SJSA1 (cell line): ENCODE results near the gene GRAMD2A. TPM values are rescaled to one million over a fixed set of nuclear protein-coding genes. Genes with fewer than 3 reads are reported as not detected.

ENCODE experiments used
- DNase-seq, 2 experiments: peaks; one replicate each; pipeline ENCODE4 v3.0.0-alpha.2; 2015 to 2020; ENCODE audit warnings: low spot score in 2 of 2, low read depth in 1 of 2
- H3K27ac ChIP-seq: fragments of 250-450 bp; sonication (Bioruptor Pico); 2 replicates; pipeline ENCODE4 v1.5.1; 2020; ENCODE audit warnings: mild to moderate bottlenecking, moderate library complexity
- H3K27me3 ChIP-seq: fragments of 250-450 bp; sonication (Bioruptor Pico); replicated peaks from 2 replicates; pipeline ENCODE4 v1.5.1; 2020; ENCODE audit warnings: mild to moderate bottlenecking, moderate library complexity
- H3K36me3 ChIP-seq: fragments of 250-450 bp; sonication (Bioruptor Pico); 2 replicates; pipeline ENCODE4 v1.5.1; 2020; ENCODE audit warnings: mild to moderate bottlenecking
- H3K4me1 ChIP-seq: fragments of 250-450 bp; sonication (Bioruptor Pico); replicated peaks from 2 replicates; pipeline ENCODE4 v1.6.1; 2021; ENCODE audit warnings: mild to moderate bottlenecking
- H3K4me3 ChIP-seq: fragments of 250-450 bp; sonication (Bioruptor Pico); 2 replicates; pipeline ENCODE4 v1.5.1; 2020; ENCODE audit warnings: mild to moderate bottlenecking
- H3K9me3 ChIP-seq: fragments of 250-450 bp; sonication (Bioruptor Pico); replicated peaks from 2 replicates; pipeline ENCODE4 v1.5.1; 2020; ENCODE audit warnings: mild to moderate bottlenecking
- total RNA-seq: library from RNA; depleted of rRNA; stranded (reverse); fragments of >200 nt; shearing (Covaris generic); gene quantifications from 2 replicates; pipeline ENCODE4 v1.2.3, GENCODE V29; 2014

The GRAMD2A gene
- total RNA-seq, 1 experiment from 2014 or later, result not detected

DNA sequence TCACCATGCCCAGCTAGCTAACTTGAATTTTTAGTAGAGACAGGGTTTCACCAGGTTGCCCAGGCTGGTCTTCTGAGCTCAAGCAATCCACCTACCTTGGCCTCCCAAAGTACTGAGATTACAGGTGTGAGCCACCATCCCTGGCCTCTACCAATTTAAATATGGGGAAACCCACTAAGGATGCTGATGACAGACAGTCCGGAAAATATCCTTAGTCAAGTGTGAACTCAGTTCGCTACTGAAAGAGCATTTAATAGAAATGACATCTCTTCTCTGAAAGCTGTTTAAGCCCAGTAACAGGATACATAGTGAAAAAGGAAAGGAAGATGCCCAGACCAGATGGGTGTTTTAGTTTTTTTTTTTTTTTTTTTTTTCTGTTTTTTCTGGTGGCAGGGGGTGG, 7.7 kb upstream of the GRAMD2A start:
- no peak overlapping the region for H3K4me3 ChIP-seq
- no peaks in the 10 kb centered on the region for H3K4me1 ChIP-seq
- DNase-seq, result no peak
- H3K36me3 ChIP-seq, result peaks cover 98% of the 10 kb centered on the region
- H3K27ac ChIP-seq, result no peak overlapping the region
- H3K27me3 ChIP-seq, result no peaks in the 10 kb centered on the region
- no peaks in the 10 kb centered on the region for H3K9me3 ChIP-seq

DNA sequence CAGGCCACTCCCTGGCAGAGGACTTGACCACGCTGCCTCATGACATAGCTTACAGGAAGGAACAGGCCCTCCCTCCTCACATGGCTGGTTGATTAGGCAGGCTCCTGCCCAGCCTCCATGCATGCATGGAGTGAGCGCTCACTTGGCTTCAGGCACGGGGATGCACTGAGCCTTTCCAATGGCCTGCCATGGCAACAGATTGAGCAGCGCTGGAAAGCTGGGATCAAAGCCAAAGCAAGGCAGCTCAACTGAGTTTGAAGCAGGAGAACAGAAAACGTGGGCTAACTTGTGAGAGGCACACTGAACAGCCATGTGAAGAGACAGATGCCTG, 5.9 kb upstream of the GRAMD2A start:
- H3K9me3 ChIP-seq, result no peaks in the 10 kb centered on the region
- no peaks in the 10 kb centered on the region for H3K27me3 ChIP-seq
- no peak overlapping the region for H3K4me3 ChIP-seq
- H3K36me3 ChIP-seq, result peaks cover 100% of the 10 kb centered on the region
- no peak for DNase-seq
- no peaks in the 10 kb centered on the region for H3K4me1 ChIP-seq
- no peak overlapping the region for H3K27ac ChIP-seq

DNA sequence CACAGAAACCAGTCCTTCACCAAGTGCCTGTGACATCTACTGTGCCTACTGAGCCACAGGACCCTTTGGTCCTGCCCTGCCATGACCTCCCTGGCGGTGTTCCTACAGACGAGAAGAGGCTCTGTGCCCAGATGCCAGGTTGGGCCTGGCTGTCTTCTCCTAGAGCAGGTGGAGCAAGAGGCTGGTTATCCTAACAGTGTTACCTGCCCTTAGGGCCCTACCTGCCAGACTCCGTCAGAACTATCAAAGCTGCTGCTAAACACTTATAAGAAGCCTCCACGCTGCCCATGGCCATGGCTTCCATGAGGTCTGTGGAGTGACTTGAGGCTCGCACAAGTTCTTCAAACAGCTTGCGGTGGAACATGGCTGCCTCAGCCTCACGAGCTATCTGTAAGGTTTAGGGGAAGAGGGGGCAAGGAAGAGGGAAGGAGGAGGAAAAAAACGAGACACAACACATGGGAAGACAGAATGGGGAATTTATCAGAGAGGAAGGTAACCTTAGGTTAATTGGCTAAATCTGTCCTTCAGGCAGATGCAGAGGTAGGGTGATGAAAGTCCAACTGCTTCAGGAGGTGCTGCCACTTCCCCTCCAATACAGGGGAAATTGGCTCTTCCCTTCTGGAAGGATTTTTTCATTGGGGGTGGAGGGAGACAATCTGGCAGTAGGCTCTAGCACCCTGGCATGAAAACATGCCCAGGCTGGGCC, 5.4 kb upstream of the GRAMD2A start:
- H3K27me3 ChIP-seq, result no peaks in the 10 kb centered on the region
- no peak for DNase-seq
- no peak overlapping the region for H3K27ac ChIP-seq
- H3K4me1 ChIP-seq, result 0 out of 2 replicates have a peak, but pooled peaks cover 3% of the 10 kb centered on the region
- H3K36me3 ChIP-seq, result peaks cover 100% of the 10 kb centered on the region
- no peaks in the 10 kb centered on the region for H3K9me3 ChIP-seq
- no peak overlapping the region for H3K4me3 ChIP-seq

DNA sequence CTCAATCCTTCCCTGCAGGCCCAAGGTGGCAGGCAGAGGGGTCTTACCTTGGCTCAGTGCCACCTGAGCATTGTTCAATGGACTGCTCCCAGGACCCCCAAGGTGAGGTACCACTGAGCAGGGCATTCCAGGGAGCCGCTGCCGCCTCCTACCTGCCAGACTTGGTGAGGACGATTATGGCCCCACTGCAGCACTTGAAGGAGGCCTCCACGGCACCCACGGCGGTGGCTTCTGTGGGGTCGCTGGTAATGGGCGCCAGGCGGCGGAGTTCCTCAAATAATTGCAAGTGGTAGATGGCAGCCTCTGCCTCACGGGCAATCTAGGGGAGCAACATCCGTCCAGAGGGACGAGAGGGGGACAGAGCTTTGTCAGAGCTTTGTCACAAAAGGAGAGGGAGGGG, 4.7 kb upstream of the GRAMD2A start:
- no peak for DNase-seq
- Histone ChIP-seq H3K27ac (no peak overlapping the region), H3K4me1 (peaks cover 7% of the 10 kb centered on the region), H3K4me3 (no peak overlapping the region), H3K27me3 (no peaks in the 10 kb centered on the region), H3K9me3 (no peaks in the 10 kb centered on the region), H3K36me3 (peaks cover 95% of the 10 kb centered on the region)

DNA sequence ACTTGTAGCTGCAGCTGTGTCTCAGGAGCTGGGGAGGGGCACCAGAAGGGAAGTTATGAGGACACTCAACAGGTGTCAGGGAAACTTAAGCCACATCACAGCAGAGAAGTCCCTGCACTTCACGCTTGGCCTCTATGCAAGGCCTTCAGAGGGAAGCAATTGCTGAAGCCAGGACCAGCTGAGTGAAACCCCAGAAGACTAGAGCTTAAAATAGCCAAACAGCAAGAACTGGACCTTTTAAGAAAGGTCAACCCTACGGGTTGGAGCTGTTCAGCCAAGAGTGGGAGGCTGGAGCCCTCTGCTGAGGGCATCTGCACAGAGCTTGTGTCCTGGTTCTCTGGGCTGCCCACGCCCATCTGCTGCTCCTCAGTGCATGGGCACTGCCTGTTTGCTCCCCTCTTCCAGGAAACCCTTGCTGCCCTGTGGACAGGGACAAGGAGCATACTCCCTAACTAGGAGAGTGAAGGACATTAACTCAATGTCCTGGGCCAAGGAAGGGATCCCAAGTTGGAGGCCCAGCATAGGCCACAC, 3.9 kb upstream of the GRAMD2A start:
- Histone ChIP-seq H3K4me3 (no peak overlapping the region), H3K27ac (no peak overlapping the region), H3K9me3 (no peaks in the 10 kb centered on the region), H3K36me3 (peaks cover 87% of the 10 kb centered on the region), H3K27me3 (no peaks in the 10 kb centered on the region), H3K4me1 (peaks cover 10% of the 10 kb centered on the region)
- DNase-seq, result no peak

DNA sequence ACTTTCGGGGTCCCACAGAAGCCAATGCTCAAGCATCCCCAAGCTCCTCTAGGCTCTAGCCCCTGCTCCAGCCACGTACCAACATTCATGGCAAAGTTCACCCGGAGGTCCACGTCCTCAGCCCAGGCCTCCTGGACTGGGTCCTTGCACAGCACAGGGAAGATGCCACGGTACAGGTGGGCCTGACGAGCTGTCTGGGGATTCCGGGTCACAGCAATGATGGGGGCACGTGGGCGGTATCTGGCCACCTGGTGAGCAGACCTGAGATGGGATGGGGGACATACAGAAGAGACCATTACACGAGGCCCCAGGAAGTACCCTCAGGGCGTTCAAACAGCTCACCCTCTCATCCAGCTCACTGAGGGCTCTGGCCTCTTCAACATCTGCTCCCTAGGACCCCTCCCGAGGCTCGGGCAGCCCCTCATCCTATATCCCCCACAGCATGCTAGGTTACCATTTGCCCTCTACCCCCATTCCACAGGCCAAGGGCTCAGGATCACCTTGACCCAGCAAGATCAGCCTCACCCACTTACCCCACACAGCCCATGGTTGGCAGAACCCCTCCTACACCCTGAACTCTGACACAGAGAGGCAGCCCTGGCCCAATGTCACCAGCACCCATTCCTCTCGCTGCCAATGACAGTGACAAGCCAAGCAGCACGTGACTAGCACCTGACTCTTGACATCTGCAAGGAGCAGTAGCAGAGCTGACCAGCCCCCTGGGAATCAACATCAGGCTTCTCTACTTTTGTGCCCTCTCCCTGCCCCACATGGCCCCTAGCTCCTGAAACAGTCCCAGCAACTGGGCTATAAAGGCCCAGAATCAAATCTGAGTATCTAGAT, 3.0 kb upstream of the GRAMD2A start:
- H3K36me3 ChIP-seq, result peaks cover 79% of the 10 kb centered on the region
- H3K27ac ChIP-seq, result no peak overlapping the region
- H3K4me1 ChIP-seq, result peaks cover 10% of the 10 kb centered on the region
- DNase-seq, result no peak
- H3K4me3 ChIP-seq, result no peak overlapping the region
- no peaks in the 10 kb centered on the region for H3K9me3 ChIP-seq
- no peaks in the 10 kb centered on the region for H3K27me3 ChIP-seq

DNA sequence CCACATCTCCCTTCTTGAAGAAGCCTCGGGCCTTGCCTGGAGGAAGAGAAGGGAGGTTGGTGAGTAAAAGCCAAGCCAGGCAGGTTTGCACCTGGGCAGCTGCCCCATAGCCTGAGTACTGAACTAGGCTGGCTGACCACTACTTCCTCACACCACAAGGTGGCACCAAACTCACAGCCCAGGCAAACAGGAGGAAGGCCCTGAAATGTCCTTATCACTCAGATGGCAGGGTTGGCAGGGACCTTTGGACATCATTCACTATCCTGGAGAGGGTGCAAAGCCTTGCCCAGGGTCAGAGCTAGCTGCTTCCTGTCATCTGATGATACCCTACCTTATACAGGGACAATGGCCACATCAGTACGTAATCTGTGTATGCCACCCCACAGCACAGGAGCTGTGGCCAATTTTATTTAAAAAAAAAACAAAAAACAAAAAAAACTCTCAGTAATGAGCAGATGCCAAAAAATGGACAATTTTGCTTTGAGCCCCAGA, 2.2 kb upstream of the GRAMD2A start:
- H3K4me3 ChIP-seq, result no peak overlapping the region
- no peak overlapping the region for H3K27ac ChIP-seq
- H3K36me3 ChIP-seq, result peaks cover 70% of the 10 kb centered on the region
- no peaks in the 10 kb centered on the region for H3K27me3 ChIP-seq
- H3K4me1 ChIP-seq, result peaks cover 10% of the 10 kb centered on the region
- DNase-seq, result peak; percentile 66 to 77
- H3K9me3 ChIP-seq, result no peaks in the 10 kb centered on the region

DNA sequence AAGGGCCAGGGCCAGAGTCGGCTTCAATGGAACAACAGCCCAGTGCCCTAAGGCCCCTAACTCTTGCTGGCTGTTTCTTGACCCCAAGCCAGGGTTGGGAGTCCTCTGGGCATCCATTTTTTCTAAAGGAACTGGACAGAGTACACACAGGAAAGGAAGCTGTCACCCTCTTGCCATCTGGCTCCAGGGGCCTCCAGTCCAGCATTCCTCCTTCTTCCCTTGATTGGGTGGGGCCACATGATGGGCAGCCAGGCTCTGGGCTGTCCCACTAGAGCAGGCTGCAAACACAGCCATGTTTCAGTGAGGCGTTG, 1.6 kb upstream of the GRAMD2A start:
- Histone ChIP-seq H3K36me3 (peaks cover 64% of the 10 kb centered on the region), H3K27me3 (no peaks in the 10 kb centered on the region), H3K4me3 (no peak overlapping the region), H3K4me1 (peaks cover 10% of the 10 kb centered on the region), H3K9me3 (no peaks in the 10 kb centered on the region), H3K27ac (no peak overlapping the region)
- DNase-seq, result no peak

DNA sequence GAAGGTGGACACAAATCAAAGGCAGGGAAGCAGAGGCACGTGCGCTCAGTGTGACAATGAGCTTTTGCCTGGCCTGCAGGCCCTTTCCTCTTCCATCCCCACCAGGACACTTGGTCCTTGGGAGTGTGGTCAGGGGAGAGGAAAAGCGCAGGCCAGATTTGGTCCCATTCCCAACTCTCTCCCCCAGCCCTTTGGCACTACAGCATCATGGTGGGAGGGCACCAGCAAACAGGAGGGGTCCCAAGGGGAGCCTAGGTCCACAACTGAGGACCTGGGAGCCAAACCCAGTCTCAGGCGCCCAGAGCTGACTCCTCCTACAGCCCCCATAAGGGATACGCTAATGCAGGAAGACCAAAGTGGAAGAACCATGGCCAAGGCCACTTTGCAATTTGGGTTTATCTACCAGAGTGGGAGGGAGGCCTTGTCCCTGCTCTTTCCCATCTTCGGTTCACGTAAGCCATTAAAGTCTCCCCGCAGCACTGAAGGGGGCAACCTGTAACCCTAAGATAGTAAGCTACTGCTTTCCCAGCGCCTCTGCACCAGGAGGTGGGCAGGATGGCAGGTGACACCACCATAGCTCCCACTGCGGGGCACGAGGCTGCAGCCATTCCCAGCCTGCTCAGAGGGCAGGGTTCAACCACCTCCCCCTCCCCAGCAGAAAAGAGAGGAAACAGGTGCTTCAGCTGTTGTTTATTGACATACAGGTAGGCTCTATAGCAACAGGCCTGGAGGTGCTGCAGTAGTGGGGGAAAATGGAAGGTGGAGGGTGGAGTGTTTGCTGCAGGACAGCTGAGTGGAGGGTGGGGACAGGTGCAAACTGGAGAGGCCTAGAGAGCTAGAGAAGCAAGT, 993 bp upstream of the GRAMD2A start:
- peaks cover 10% of the 10 kb centered on the region for H3K4me1 ChIP-seq
- no peaks in the 10 kb centered on the region for H3K9me3 ChIP-seq
- H3K27ac ChIP-seq, result no peak overlapping the region
- H3K36me3 ChIP-seq, result peaks cover 58% of the 10 kb centered on the region
- DNase-seq, result peak in 1 of 2 experiments; percentile 19
- no peaks in the 10 kb centered on the region for H3K27me3 ChIP-seq
- no peak overlapping the region for H3K4me3 ChIP-seq

DNA sequence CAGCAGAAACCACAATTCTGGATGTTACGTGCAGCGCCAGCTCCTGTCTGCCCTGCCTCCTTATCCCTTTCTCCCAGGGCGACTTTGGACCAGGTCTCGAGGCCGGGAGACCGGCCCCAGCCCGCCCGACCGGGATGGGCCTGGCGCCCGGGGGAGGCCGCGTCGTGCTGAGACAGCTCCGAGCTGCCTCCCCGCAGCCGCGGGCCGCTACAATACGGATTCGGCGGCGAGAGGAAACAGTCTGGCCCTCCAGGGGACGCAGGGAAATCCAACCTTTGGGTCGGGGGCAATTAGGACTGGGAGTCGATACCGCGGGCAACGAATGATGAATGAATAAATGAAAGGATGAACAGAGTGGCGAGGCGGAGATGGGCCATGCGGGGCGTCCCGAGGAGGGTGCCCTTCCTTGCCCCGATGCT, 537 bp downstream of the GRAMD2A start:
- no peak for DNase-seq
- peak overlapping the region; percentile 33 for H3K4me3 ChIP-seq
- H3K4me1 ChIP-seq, result peaks cover 10% of the 10 kb centered on the region
- H3K27me3 ChIP-seq, result no peaks in the 10 kb centered on the region
- no peak overlapping the region for H3K27ac ChIP-seq
- H3K9me3 ChIP-seq, result no peaks in the 10 kb centered on the region
- peaks cover 43% of the 10 kb centered on the region for H3K36me3 ChIP-seq

DNA sequence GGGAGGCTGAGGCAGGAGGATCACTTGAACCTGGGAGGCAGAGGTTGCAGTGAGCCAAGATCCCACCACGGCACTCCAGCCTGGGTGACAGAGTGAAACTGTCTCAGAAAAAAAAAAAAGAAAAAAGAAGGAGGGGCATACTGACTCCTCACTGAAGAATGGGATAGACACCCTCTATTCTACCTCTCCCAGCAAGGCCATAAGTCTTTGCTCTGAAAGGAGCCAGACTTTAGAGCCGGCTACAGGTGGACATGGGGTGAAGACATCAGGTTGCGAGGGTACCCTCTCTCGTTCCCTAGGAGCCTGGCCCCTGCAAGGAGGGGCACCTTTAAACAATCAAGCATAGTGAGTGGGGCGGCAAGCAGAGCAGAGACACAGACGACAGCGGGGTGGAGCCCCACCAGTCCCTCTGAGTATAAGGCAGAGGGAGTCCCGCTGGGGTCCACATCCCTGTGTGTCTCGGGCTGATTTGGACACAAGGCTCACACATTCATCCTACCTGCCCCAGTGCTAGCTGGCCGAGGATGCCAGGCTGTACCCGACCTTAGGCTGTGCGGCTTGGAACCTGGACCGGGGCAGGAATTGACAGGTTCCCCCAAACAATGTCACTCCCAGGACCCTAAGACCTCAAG, 1.1 kb downstream of the GRAMD2A start:
- Histone ChIP-seq H3K9me3 (no peaks in the 10 kb centered on the region), H3K4me3 (no peak overlapping the region), H3K4me1 (peaks cover 10% of the 10 kb centered on the region), H3K36me3 (peaks cover 38% of the 10 kb centered on the region), H3K27me3 (no peaks in the 10 kb centered on the region), H3K27ac (no peak overlapping the region)
- DNase-seq, result no peak

DNA sequence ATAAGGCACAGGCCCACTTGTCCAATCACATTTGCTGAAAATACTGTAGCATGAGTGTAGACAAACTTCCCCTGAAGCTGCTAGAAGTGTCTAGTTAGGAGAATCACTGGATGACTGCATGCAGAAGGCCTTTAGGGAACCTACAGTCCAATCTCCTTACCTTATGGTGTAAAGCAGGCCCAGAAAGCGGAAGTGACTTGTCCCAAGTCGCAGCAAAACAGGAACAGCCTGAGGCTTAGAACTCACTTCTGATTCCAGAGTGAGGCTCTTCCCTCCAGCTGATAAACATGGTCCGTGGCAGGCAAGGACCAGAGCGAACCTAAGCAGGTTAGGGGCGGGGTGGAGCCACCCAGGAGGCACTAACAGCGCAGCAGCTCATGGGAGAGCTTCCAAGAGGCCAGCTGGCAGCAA, 2.5 kb downstream of the GRAMD2A start:
- DNase-seq, result no peak
- Histone ChIP-seq H3K27ac (no peak overlapping the region), H3K4me3 (no peak overlapping the region), H3K9me3 (no peaks in the 10 kb centered on the region), H3K27me3 (no peaks in the 10 kb centered on the region; the same call in 1 of the 2 replicates), H3K36me3 (peaks cover 23% of the 10 kb centered on the region), H3K4me1 (peaks cover 10% of the 10 kb centered on the region)

DNA sequence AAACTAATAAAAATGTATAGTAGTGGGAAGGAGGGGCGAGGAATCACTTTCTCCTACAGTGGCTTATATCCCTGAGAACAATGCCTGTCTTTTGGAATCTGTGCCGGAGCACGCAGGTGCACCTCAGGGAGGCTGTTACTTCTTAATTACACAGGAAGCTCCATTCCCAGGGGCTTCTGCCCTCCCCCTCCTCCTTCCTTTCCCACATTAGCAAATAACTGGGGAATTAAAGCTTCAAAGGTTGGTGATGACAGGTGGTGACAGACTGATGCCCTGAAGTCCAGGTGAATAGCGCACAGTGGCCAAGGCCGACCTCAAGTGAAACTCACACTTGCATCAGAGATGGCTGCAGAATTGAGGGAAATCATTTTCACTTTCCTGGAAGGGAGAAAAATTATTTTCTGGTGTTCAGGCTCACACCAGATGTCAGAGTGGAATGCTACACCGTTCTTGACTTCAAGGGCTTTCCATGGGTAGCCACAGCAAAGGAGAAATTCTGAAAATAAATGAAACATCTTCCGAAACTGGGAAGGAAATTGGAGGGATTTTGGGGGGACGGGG, 3.7 kb downstream of the GRAMD2A start:
- Histone ChIP-seq H3K36me3 (peaks cover 12% of the 10 kb centered on the region), H3K4me3 (no peak overlapping the region), H3K27me3 (peaks cover 6% of the 10 kb centered on the region; the same call in 1 of the 2 replicates), H3K27ac (no peak overlapping the region), H3K4me1 (peaks cover 10% of the 10 kb centered on the region), H3K9me3 (no peaks in the 10 kb centered on the region)
- no peak for DNase-seq
